Cardiac muscle cell (in vitro differentiated cells and primary cell): ENCODE measurements around the gene LOXL3. TPM values are rescaled to one million over a fixed set of nuclear protein-coding genes. Genes with fewer than 3 reads are reported as not detected.

Experiments used
- DNase-seq, 2 donors: peaks; one replicate each; pipeline versions ENCODE4 v3.0.0 to v3.0.0-alpha.2; 2010 to 2017; ENCODE audit warnings: low read depth in 1 of 2, low spot score in 1 of 2
- H3K27ac ChIP-seq: fragments of 200-600 bp; sonication (generic); 2 replicates; pipeline ENCODE4 v1.5.1; 2016
- H3K27me3 ChIP-seq: fragments of 200-600 bp; sonication (generic); 2 replicates; pipeline ENCODE4 v1.6.0; 2016; ENCODE audit warnings: control low read depth
- H3K36me3 ChIP-seq: fragments of 200-600 bp; sonication (generic); 2 replicates; pipeline ENCODE4 v1.5.1; 2016; ENCODE audit warnings: control low read depth
- H3K4me1 ChIP-seq: fragments of 200-600 bp; sonication (generic); 2 replicates; pipeline ENCODE4 v1.8.1; 2017; ENCODE audit warnings: low read depth, mild to moderate bottlenecking, mixed run types
- H3K4me3 ChIP-seq: fragments of 200-600 bp; sonication (generic); 2 replicates; pipeline ENCODE4 v1.5.1; 2016; ENCODE audit warnings: mild to moderate bottlenecking
- H3K9me3 ChIP-seq: fragments of 200-600 bp; sonication (generic); 2 replicates; pipeline ENCODE4 v1.5.1; 2017; ENCODE audit warnings: low read depth, mild to moderate bottlenecking, control low read depth
- CTCF ChIP-seq: IDR thresholded peaks from 2 replicates; pipeline ENCODE4 v1.5.1; 2012; ENCODE audit warnings: low read depth, mild to moderate bottlenecking, low read length
- polyA plus RNA-seq: library from polyadenylated mRNA; unstranded; fragments of >200 nt; fragmentation: Nextera tagmentation; extraction: Ambion mirVana; gene quantifications from 2 replicates; pipeline ENCODE4 v1.2.1, GENCODE V29; 2016
- total RNA-seq: library from RNA; depleted of rRNA; stranded (reverse); fragments of >200 nt; gene quantifications from 2 replicates; pipeline ENCODE4 v1.2.3, GENCODE V29; 2016

LOXL3 gene
- total and polyA plus RNA-seq, 2 experiments from 2014 or later = 13.4 to 43.3 TPM

GRCh38 chr2:74502147-74502719, 51.5 kb downstream of the LOXL3 start:
- Histone ChIP-seq H3K4me1 (peaks cover 17% of the 10 kb centered on the region), H3K36me3 (peaks cover 4% of the 10 kb centered on the region), H3K9me3 (no peaks in the 10 kb centered on the region), H3K27me3 (peaks cover 86% of the 10 kb centered on the region), H3K4me3 (peak overlapping the region; percentile 19), H3K27ac (no peak overlapping the region)
- DNase-seq = no peak
- no peak for TF ChIP-seq CTCF

- Histone ChIP-seq H3K4me1 (peaks cover 17% of the 10 kb centered on the region), H3K27ac (no peak overlapping the region), H3K27me3 (peaks cover 93% of the 10 kb centered on the region), H3K4me3 (no peak overlapping the region), H3K9me3 (no peaks in the 10 kb centered on the region), H3K36me3 (peaks cover 4% of the 10 kb centered on the region)
- DNase-seq = no peak
- no peak for TF ChIP-seq CTCF
Observed at GRCh38 chr2:74501335-74502071, 52.2 kb downstream of the LOXL3 start.

GRCh38 chr2:74500578-74500946, 53.2 kb downstream of the LOXL3 start:
- no peak for DNase-seq
- peaks cover 100% of the 10 kb centered on the region for H3K27me3 ChIP-seq
- H3K4me3 ChIP-seq = no peak overlapping the region
- H3K4me1 ChIP-seq = peaks cover 17% of the 10 kb centered on the region
- H3K27ac ChIP-seq = no peak overlapping the region
- TF ChIP-seq CTCF = no peak
- peaks cover 4% of the 10 kb centered on the region for H3K36me3 ChIP-seq
- no peaks in the 10 kb centered on the region for H3K9me3 ChIP-seq

GRCh38 chr2:74499940-74500577, 53.7 kb downstream of the LOXL3 start:
- H3K27me3 ChIP-seq = peaks cover 100% of the 10 kb centered on the region
- no peaks in the 10 kb centered on the region for H3K9me3 ChIP-seq
- peaks cover 17% of the 10 kb centered on the region for H3K4me1 ChIP-seq
- peak overlapping the region; percentile 28 for H3K4me3 ChIP-seq
- no peak for DNase-seq
- no peak for TF ChIP-seq CTCF
- H3K27ac ChIP-seq = no peak overlapping the region
- H3K36me3 ChIP-seq = no peaks in the 10 kb centered on the region

GRCh38 chr2:74499267-74499939, 54.3 kb downstream of the LOXL3 start, which contains the start of gene LBX2:
TSS of gene LBX2 (minus strand) at chr2:74499603. CDS start at chr2:74499537, 66 bp downstream.
- peak; percentile 32 to 47 for DNase-seq
- peaks cover 17% of the 10 kb centered on the region for H3K4me1 ChIP-seq
- no peak within 1 kb of the TSS for H3K27ac ChIP-seq
- H3K9me3 ChIP-seq = no peaks in the 10 kb centered on the region
- H3K4me3 ChIP-seq = peak within 1 kb of the TSS; percentile 28
- H3K36me3 ChIP-seq = no peaks in the 10 kb centered on the region
- H3K27me3 ChIP-seq = peaks cover 96% of the 10 kb centered on the region
- no peak for TF ChIP-seq CTCF
